Caco-2 (cell line): Measurements from ENCODE around the gene POLA1. TPM values are rescaled to one million over a fixed set of nuclear protein-coding genes. Genes with fewer than 3 reads are reported as not detected.
A peak's percentile ranks its signal among the peaks of the same experiment; 100 is the strongest.

Experiments
- BruUV-seq: library from RNA; stranded (reverse); fragments of 400-500 nt; replicated peaks from 2 replicates; lab custom pipeline; 2021; lab: Mats Ljungman, UMichigan
- CTCF ChIA-PET: fragments of 300-600 bp; sonication (Branson Sonifier 250); formaldehyde crosslinking; loops from one replicate; lab custom pipeline; 2022; ENCODE audit warnings: antibody characterized with exemption; lab: Charles Lee
- POLR2A ChIA-PET: fragments of 300-600 bp; sonication (Branson Sonifier 250); formaldehyde crosslinking; loops from one replicate; lab custom pipeline; 2022; ENCODE audit warnings: antibody characterized with exemption; lab: Charles Lee
- DNase-seq, 2 experiments: peaks; one replicate each; pipeline versions ENCODE4 v3.0.0 to v3.0.0-alpha.2; 2020 to 2022
- H3K27me3 ChIP-seq: replicated peaks from 2 replicates; pipeline ENCODE4 v1.6.0; 2011; ENCODE audit warnings: low read length; ENCODE audit not compliant: control insufficient read depth, insufficient read depth
- H3K36me3 ChIP-seq: 2 replicates; pipeline ENCODE4 v1.5.1; 2011; ENCODE audit warnings: low read length; ENCODE audit not compliant: control insufficient read depth, insufficient read depth
- H3K4me1 ChIP-seq: fragments of 250-450 bp; sonication (Bioruptor Pico); 2 replicates; pipeline ENCODE4 v1.5.1; 2020; ENCODE audit warnings: mild to moderate bottlenecking
- H3K4me3 ChIP-seq: 2 replicates; pipeline ENCODE4 v1.5.1; 2011; ENCODE audit warnings: low read depth, mild to moderate bottlenecking, control low read depth, low read length
- H3K9me3 ChIP-seq: fragments of 250-450 bp; sonication (Bioruptor Pico); 2 replicates; pipeline ENCODE4 v1.5.1; 2020; ENCODE audit warnings: mild to moderate bottlenecking, moderate library complexity
- H3K27ac Mint-ChIP-seq: one replicate; pipeline ENCODE4 v1.8.0; 2022; ENCODE audit warnings: mixed read lengths; ENCODE audit not compliant: unreplicated experiment
- H3K27me3 Mint-ChIP-seq: one replicate; pipeline ENCODE4 v1.8.0; 2022; ENCODE audit warnings: mixed read lengths; ENCODE audit not compliant: insufficient read depth, unreplicated experiment
- H3K36me3 Mint-ChIP-seq: one replicate; pipeline ENCODE4 v1.8.0; 2022; ENCODE audit warnings: mild to moderate bottlenecking, mixed read lengths; ENCODE audit not compliant: insufficient read depth, unreplicated experiment
- H3K4me1 Mint-ChIP-seq: one replicate; pipeline ENCODE4 v1.8.0; 2022; ENCODE audit warnings: low read depth, mixed read lengths; ENCODE audit not compliant: unreplicated experiment
- H3K4me3 Mint-ChIP-seq: one replicate; pipeline ENCODE4 v1.8.0; 2022; ENCODE audit warnings: mild to moderate bottlenecking, moderate library complexity, mixed read lengths; ENCODE audit not compliant: unreplicated experiment
- H3K9me3 Mint-ChIP-seq: one replicate; pipeline ENCODE4 v1.8.0; 2022; ENCODE audit warnings: mixed read lengths; ENCODE audit not compliant: unreplicated experiment
- intact Hi-C: fragments of 100-400 bp; cut with micrococcal nuclease; formaldehyde crosslinking; loops from one replicate; pipeline ENCODE4 v1.10.0; 2022; ENCODE audit not compliant: unreplicated experiment
- total RNA-seq: library from RNA; stranded (reverse); gene quantifications from 2 replicates; pipeline ENCODE4 v1.2.3, GENCODE V29; 2022
- TF ChIP-seq, protein P1 (sequence below), 2 experiments: fragments of 200-600 bp in 1 of 2; IDR thresholded peaks; 1 replicate in 1 of 2; 2 replicates in 1 of 2; pipeline versions ENCODE4 v1.5.1 to v1.8.0; 2011 to 2022; ENCODE audit warnings: antibody characterized with exemption in 1 of 2, control low read depth in 1 of 2, inconsistent platforms in 1 of 2, low read depth in 1 of 2, low read length in 1 of 2, mild to moderate bottlenecking in 1 of 2, moderate library complexity in 1 of 2; ENCODE audit not compliant: insufficient read depth in 1 of 2, severe bottlenecking in 1 of 2, unreplicated experiment in 1 of 2

POLA1 gene
- total RNA-seq, 1 experiment from 2014 or later: 23.5 TPM

GRCh38 chrX:25005382-25006185, 311.9 kb downstream of the POLA1 start:
- Histone ChIP-seq H3K27me3 (no peaks in the 10 kb centered on the region), H3K9me3 (no peaks in the 10 kb centered on the region), H3K4me1 (no peaks in the 10 kb centered on the region), H3K36me3 (no peaks in the 10 kb centered on the region), H3K4me3 (peak overlapping the region; percentile 38)
- H3K27ac Mint-ChIP-seq: no peak overlapping the region
- DNase-seq: no peak
- intact Hi-C loops: no loop called here
- CTCF ChIA-PET: interaction anchor here (0.9 kb wide), 1 partner anchor 166 kb away, joined by 3 read pairs; no protein-coding TSS in a partner anchor
- H3K4me1 Mint-ChIP-seq: no peaks in the 10 kb centered on the region
- no peaks in the 10 kb centered on the region for H3K9me3 Mint-ChIP-seq
- peaks cover 4% of the 10 kb centered on the region for H3K36me3 Mint-ChIP-seq
- BruUV-seq: no TSS peak
- peaks cover 6% of the 10 kb centered on the region for H3K27me3 Mint-ChIP-seq
- H3K4me3 Mint-ChIP-seq: peak overlapping the region; percentile 67
- POLR2A ChIA-PET: no interaction called here
- TF ChIP-seq, protein P1, sequence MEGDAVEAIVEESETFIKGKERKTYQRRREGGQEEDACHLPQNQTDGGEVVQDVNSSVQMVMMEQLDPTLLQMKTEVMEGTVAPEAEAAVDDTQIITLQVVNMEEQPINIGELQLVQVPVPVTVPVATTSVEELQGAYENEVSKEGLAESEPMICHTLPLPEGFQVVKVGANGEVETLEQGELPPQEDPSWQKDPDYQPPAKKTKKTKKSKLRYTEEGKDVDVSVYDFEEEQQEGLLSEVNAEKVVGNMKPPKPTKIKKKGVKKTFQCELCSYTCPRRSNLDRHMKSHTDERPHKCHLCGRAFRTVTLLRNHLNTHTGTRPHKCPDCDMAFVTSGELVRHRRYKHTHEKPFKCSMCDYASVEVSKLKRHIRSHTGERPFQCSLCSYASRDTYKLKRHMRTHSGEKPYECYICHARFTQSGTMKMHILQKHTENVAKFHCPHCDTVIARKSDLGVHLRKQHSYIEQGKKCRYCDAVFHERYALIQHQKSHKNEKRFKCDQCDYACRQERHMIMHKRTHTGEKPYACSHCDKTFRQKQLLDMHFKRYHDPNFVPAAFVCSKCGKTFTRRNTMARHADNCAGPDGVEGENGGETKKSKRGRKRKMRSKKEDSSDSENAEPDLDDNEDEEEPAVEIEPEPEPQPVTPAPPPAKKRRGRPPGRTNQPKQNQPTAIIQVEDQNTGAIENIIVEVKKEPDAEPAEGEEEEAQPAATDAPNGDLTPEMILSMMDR (IDR thresholded peaks at IDR 0.05; ENCODE audit: insufficient read depth in 1 of 2, low read depth in 1 of 2, low read length in 1 of 2, severe bottlenecking in 1 of 2, unreplicated experiment in 1 of 2): no peak

- no peaks in the 10 kb centered on the region for H3K9me3 ChIP-seq
- H3K4me3 ChIP-seq: peak overlapping the region; percentile 32
- no peaks in the 10 kb centered on the region for H3K27me3 ChIP-seq
- no peak overlapping the region for H3K27ac Mint-ChIP-seq
- ChIA-PET CTCF (no interaction called here), POLR2A (no interaction called here)
- H3K36me3 ChIP-seq: no peaks in the 10 kb centered on the region
- intact Hi-C loops: no loop called here
- H3K4me3 Mint-ChIP-seq: peak overlapping the region; percentile 67
- no TSS peak for BruUV-seq
- no peaks in the 10 kb centered on the region for H3K4me1 ChIP-seq
- H3K36me3 Mint-ChIP-seq: peaks cover 4% of the 10 kb centered on the region
- TF ChIP-seq, protein P1 (IDR thresholded peaks at IDR 0.05; ENCODE audit: insufficient read depth in 1 of 2, low read depth in 1 of 2, low read length in 1 of 2, severe bottlenecking in 1 of 2, unreplicated experiment in 1 of 2): no peak
- H3K9me3 Mint-ChIP-seq: no peaks in the 10 kb centered on the region
- peaks cover 6% of the 10 kb centered on the region for H3K27me3 Mint-ChIP-seq
- H3K4me1 Mint-ChIP-seq: no peaks in the 10 kb centered on the region
- DNase-seq: no peak
Measured at GRCh38 chrX:25006586-25007058, 312.9 kb downstream of the POLA1 start.

GRCh38 chrX:25007059-25008053, 313.6 kb downstream of the POLA1 start:
- Histone ChIP-seq H3K36me3 (no peaks in the 10 kb centered on the region), H3K9me3 (no peaks in the 10 kb centered on the region), H3K4me3 (peak overlapping the region; percentile 32), H3K27me3 (no peaks in the 10 kb centered on the region), H3K4me1 (no peaks in the 10 kb centered on the region)
- ChIA-PET CTCF (no interaction called here), POLR2A (no interaction called here)
- peaks cover 6% of the 10 kb centered on the region for H3K27me3 Mint-ChIP-seq
- H3K4me3 Mint-ChIP-seq: peak overlapping the region; percentile 67
- BruUV-seq: no TSS peak
- no peak overlapping the region for H3K27ac Mint-ChIP-seq
- no peaks in the 10 kb centered on the region for H3K9me3 Mint-ChIP-seq
- H3K4me1 Mint-ChIP-seq: no peaks in the 10 kb centered on the region
- peak in 1 of 2 experiments; percentile 29 for DNase-seq
- TF ChIP-seq, protein P1 (IDR thresholded peaks at IDR 0.05; ENCODE audit: insufficient read depth in 1 of 2, low read depth in 1 of 2, low read length in 1 of 2, severe bottlenecking in 1 of 2, unreplicated experiment in 1 of 2): no peak
- peaks cover 4% of the 10 kb centered on the region for H3K36me3 Mint-ChIP-seq
- intact Hi-C loops: no loop called here
